ENCODE measurements around the gene NFE2. TPM values are rescaled to one million over a fixed set of nuclear protein-coding genes. Genes with fewer than 3 reads are reported as not detected.

Gene NFE2
- total RNA-seq, 1 donor from 2014 or later = not detected

DNA sequence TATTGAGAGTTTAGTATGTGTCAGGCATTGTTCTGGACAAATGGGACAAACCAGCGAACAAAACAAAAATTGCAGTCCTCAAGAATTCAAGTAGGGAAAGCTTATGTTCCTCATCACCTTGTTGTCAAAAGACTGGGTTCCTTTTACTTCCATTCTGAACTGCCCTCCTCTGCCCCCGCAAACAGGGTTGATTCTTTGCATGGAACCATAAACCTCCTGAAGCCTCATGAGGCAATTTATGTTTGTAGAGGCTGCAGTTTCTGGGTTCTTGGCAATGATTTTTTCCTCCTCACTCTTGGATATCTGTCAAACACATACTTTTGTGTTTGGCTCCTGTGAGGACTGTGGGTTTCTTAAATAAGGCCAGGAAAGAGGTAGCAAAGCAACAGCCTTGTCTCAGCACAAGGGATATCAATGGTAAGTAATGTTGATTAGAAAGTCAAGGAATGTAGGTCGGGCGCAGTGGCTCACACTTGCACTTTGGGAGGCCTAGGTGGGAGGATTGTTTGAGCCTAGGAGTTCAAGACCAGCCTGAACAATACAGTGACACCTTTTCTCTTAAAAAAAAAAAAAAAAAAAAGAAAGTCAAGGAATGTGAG is 38.0 kb upstream of the NFE2 start:
- Mint-ChIP-seq H3K9me3 (ENCODE audit: low read depth) (no peaks in the 10 kb centered on the region), H3K27me3 (ENCODE audit: low read depth) (no peaks in the 10 kb centered on the region), H3K4me3 (ENCODE audit: unreplicated experiment) (no peak overlapping the region), H3K27ac (ENCODE audit: unreplicated experiment) (no peak overlapping the region), H3K36me3 (ENCODE audit: low read depth) (peaks cover 17% of the 10 kb centered on the region), H3K4me1 (ENCODE audit: low read depth) (peaks cover 21% of the 10 kb centered on the region)
- DNase-seq (ENCODE audit: low spot score) = no peak
- TF ChIP-seq, protein P1, sequence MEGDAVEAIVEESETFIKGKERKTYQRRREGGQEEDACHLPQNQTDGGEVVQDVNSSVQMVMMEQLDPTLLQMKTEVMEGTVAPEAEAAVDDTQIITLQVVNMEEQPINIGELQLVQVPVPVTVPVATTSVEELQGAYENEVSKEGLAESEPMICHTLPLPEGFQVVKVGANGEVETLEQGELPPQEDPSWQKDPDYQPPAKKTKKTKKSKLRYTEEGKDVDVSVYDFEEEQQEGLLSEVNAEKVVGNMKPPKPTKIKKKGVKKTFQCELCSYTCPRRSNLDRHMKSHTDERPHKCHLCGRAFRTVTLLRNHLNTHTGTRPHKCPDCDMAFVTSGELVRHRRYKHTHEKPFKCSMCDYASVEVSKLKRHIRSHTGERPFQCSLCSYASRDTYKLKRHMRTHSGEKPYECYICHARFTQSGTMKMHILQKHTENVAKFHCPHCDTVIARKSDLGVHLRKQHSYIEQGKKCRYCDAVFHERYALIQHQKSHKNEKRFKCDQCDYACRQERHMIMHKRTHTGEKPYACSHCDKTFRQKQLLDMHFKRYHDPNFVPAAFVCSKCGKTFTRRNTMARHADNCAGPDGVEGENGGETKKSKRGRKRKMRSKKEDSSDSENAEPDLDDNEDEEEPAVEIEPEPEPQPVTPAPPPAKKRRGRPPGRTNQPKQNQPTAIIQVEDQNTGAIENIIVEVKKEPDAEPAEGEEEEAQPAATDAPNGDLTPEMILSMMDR (IDR thresholded peaks at IDR 0.05) = no peak

DNA sequence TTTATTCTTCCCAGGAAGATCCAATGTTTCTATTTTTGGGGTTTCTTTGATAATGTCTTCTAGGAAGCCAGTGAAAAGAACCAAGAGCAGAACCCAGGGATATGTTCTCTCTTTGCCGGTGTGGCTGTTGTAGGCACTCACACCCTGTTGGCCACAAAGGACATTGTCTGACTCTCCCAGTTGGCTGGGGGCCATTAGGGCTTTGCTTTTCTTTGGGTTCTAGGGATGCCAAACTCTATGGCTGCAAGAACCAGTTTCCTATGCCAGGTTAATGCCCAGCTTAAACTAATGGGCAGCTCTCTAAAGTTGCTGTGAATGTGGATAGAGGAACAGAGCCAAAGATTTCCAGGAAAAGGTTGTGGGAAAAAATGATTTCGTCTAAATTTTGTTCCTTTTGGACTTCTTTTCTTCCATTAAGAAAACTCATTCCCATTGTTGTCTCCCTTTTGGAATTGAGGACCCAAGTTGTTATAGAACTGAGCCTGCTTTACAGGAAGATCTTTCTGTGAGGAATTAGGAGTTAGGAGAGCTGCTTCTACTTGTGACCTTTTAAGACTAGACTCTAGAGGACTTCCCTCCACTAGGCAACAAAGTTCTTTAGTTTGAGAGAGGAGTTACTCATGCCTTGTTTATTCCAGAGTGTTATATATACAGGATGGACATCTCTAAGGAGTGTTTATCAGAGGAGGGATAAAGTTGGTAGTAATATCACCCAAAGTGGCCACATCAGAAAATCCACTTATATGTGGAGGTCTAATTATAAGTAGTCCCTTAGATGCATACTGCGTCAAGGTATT is 37.2 kb upstream of the NFE2 start:
- H3K4me3 Mint-ChIP-seq (ENCODE audit: unreplicated experiment) = no peak overlapping the region
- peaks cover 24% of the 10 kb centered on the region for H3K4me1 Mint-ChIP-seq (ENCODE audit: low read depth)
- DNase-seq (ENCODE audit: low spot score) = no peak
- peak overlapping the region; percentile 23 for H3K27ac Mint-ChIP-seq (ENCODE audit: unreplicated experiment)
- TF ChIP-seq, protein P1 (IDR thresholded peaks at IDR 0.05) = no peak
- no peaks in the 10 kb centered on the region for H3K9me3 Mint-ChIP-seq (ENCODE audit: low read depth)
- H3K27me3 Mint-ChIP-seq (ENCODE audit: low read depth) = no peaks in the 10 kb centered on the region
- H3K36me3 Mint-ChIP-seq (ENCODE audit: low read depth) = peaks cover 13% of the 10 kb centered on the region

DNA sequence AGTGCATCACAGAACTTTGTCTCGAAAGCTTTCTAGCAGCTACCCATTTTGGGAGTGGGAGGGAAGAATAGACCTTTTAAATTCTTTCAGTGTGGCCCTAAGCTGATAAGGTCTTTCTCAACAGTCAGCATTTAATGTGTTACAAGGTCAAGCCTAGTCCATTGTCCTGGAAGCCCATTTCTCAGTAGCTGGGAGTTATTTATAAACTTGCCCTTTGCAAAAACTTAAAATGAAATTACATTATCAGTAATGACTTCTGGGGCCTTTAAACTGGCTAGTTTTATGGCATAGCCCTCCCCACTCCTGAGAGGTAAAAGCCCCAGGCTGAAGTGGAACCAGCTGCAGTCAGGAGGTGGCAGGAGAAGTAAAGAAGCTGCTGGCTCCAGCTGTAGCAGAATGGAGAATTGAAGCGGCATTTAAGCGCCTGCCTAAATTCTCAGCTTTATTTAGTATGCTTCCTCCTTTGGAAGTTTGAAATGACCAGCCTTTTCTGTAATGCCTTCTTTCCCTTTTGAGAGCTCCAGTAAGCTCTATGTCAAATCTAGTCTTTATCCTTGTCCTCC is 36.5 kb upstream of the NFE2 start:
- Mint-ChIP-seq H3K36me3 (ENCODE audit: low read depth) (peaks cover 12% of the 10 kb centered on the region), H3K27ac (ENCODE audit: unreplicated experiment) (no peak overlapping the region), H3K27me3 (ENCODE audit: low read depth) (no peaks in the 10 kb centered on the region), H3K9me3 (ENCODE audit: low read depth) (no peaks in the 10 kb centered on the region), H3K4me1 (ENCODE audit: low read depth) (peaks cover 24% of the 10 kb centered on the region), H3K4me3 (ENCODE audit: unreplicated experiment) (no peak overlapping the region)
- no peak for DNase-seq (ENCODE audit: low spot score)
- TF ChIP-seq, protein P1 (IDR thresholded peaks at IDR 0.05) = peak; percentile 18

DNA sequence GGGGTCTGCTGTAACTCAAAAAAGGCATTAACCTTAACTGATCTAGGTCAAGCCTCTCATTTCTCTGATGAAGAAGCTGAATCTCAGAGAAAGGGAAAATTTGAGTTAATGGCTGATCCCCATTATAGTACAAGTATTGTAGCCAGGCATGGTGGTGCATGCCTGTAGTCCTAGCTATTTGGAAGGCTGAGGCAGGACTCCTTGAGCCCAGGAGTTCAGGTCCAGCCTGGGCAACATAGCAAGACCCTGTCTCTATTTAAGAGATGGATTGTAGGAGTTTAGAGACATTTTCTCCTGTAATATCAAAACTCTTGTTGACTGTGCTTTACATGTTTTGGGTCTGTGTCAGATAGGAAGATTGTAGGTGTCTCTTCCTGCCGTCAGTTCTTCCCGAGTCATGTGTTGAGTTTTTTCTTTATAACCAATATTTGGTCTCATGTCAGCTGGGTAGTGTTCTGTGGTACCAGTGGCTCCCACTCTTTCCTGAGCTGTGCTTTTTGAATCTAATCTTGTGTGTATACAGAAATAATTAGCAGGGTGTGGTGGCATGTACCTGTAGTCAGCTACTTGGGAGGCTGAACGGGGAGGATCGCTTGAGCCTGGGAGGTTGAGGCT is 32.7 kb upstream of the NFE2 start:
- DNase-seq (ENCODE audit: low spot score) = no peak
- TF ChIP-seq, protein P1 (IDR thresholded peaks at IDR 0.05) = no peak
- no peak overlapping the region for H3K4me3 Mint-ChIP-seq (ENCODE audit: unreplicated experiment)
- H3K9me3 Mint-ChIP-seq (ENCODE audit: low read depth) = no peaks in the 10 kb centered on the region
- H3K27me3 Mint-ChIP-seq (ENCODE audit: low read depth) = no peaks in the 10 kb centered on the region
- H3K27ac Mint-ChIP-seq (ENCODE audit: unreplicated experiment) = no peak overlapping the region
- peaks cover 44% of the 10 kb centered on the region for H3K4me1 Mint-ChIP-seq (ENCODE audit: low read depth)
- no peaks in the 10 kb centered on the region for H3K36me3 Mint-ChIP-seq (ENCODE audit: low read depth)

DNA sequence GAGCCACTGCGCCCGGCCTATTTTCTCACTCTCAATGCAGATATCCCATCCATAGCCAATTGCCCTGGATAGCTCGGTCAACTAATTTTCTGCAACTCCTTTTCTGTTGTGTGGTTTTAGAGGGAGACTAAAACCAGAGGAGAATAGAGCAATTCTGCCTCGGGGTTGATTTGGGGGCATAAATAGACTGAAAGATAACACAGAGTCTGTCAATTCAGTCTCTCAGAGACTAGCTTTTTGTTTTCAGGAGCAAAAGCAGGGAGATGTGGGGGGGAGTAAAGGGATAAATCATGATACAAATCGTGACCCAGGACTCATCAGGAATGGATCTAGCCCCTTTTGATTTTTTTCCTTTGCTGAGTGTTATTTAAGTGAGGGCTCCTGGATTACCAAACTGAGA is 30.6 kb upstream of the NFE2 start:
- TF ChIP-seq, protein P1 (IDR thresholded peaks at IDR 0.05) = no peak
- Mint-ChIP-seq H3K4me1 (ENCODE audit: low read depth) (peaks cover 38% of the 10 kb centered on the region), H3K9me3 (ENCODE audit: low read depth) (no peaks in the 10 kb centered on the region), H3K27me3 (ENCODE audit: low read depth) (no peaks in the 10 kb centered on the region), H3K27ac (ENCODE audit: unreplicated experiment) (no peak overlapping the region), H3K36me3 (ENCODE audit: low read depth) (peaks cover 2% of the 10 kb centered on the region), H3K4me3 (ENCODE audit: unreplicated experiment) (no peak overlapping the region)
- DNase-seq (ENCODE audit: low spot score) = no peak
